GM19438 (cell line): ENCODE data around the gene KRTAP10-6.
"Not testable (repeated sequence)": the region's sequence is repeated elsewhere in the genome, so short reads cannot be mapped to it uniquely, and the experiment has no call there.

ENCODE experiments used
- ATAC-seq: cut with Tn5 transposase; IDR thresholded peaks from one replicate; pipeline ENCODE4 v1.9.1; 2021; ENCODE audit warnings: low read depth; ENCODE audit not compliant: unreplicated experiment

Gene KRTAP10-6

GRCh38 chr21:44579833-44580144 is 12.5 kb downstream of the KRTAP10-6 start:
- ATAC-seq: no peak

DNA sequence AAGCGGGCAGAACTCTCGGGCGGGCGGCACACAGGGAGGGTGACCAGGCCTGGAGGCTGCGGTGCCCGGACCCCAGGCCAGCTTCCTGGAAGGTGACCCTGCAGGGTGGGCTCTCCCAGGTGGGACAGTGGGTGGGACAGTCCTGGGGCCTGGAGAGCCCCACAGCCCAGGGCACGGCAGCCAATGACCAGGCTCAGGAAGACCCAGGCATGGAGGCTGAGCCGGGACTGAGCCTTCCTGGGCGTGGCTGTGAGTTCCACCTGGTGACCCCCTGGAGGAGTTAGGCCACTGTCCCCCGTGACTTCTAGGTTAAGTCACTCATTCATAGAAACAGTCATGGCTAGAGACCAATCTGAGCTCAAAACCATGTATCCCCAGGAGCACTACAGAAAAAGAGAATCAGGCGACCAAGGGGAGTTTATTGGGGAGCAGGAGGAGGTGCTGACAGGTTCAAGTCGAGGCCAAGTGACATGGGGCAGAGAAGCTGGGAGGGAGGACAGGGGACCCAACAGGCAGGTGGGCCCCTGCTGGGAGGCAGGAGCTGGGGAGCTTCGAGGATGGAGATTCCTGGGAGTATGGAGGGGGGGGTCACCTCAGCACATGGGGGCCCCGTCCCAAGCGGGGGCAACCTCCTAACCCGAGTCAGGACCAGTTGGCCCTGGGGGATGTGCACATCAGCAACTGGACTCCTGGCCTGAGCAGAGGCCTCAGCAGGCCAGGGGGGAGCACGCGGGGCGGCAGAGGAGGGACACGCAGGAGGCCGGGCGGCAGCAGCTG is 13.1 kb downstream of the KRTAP10-6 start:
- ATAC-seq: no peak

GRCh38 chr21:44578371-44579055 is 13.8 kb downstream of the KRTAP10-6 start:
- ATAC-seq: no peak

DNA sequence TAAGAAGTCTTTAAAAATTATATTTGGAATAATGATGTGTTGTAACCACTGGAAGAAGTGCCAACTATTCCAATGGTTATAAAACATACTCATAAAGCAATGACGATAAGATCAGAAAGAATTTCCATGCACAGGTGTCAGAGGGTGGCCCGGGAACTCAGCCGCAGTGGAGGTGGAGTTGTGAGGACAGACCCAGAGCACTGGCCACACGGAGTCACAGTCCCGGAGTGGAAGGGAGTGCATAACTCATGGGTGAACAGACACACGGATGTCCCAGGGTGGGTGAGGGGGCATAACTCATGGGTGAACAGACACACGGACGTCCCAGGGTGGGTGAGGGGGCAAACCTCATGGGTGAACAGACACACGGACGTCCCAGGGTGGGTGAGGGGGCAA is 16.3 kb downstream of the KRTAP10-6 start:
- ATAC-seq: no peak

DNA sequence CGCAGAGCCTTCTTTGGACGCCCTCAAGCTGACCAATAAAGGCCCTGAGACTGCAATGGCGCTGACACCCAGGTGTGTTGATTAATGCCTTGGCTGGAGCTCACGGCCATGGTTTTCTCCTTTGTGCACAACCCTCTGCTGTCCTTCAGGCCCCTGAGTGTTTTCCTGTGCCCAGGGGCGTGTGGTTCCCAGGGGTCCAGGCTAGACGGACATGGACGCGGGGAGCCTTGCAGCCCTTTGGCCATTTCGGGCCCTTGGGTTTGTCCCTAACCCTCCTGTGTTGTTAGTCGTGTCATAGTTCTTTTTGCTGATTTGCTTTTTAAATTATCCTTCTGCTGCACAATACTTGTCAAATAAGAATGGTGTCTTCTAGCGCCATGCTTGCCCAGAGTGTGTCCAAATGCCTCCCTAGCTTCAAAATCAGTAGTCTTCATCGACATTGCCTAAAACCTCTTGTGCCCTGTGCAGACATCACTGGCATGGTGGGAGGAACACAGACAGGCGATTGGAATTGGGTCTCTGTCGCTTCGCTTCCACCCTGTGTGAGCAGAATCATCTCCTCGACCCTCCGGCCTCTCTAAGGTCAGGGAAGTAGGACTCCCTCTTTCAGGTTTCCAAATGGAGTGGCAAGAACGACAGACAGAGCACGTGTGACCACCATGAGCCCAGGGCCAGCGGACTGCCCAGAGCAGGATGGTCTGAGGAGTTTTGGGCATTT is 16.8 kb downstream of the KRTAP10-6 start:
- no peak for ATAC-seq

DNA sequence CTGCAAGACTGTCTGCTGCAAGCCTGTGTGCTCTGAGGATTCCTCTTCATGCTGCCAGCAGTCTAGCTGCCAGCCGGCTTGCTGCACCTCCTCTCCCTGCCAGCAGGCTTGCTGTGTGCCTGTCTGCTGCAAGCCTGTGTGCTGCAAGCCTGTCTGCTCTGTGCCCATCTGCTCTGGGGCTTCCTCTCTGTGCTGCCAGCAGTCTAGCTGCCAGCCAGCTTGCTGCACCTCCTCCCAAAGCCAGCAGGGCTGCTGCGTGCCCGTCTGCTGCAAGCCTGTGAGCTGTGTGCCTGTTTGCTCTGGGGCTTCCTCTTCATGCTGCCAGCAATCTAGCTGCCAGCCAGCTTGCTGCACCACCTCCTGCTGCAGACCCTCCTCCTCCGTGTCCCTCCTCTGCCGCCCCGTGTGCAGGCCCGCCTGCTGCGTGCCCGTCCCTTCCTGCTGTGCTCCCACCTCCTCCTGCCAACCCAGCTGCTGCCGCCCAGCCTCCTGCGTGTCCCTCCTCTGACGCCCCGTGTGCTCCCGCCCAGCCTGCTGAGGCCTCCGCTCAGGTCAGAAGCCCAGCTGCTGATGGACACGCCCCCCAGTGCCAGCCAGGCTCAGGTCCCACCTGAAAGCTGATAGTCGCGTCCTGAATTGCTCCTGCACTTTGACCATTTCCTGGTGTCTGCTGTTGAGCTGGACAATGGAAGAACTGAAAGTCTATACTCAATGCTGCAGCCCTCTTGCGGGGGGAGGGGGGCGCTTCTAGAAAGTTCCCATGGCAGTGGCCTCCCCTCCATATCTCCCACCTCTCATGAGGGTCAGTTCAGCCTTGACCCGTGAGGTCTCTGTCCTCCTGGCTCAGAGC is 17.6 kb downstream of the KRTAP10-6 start:
- ATAC-seq: no peak

- not testable (repeated sequence) for ATAC-seq
Measured at GRCh38 chr21:44573630-44574456, 18.5 kb downstream of the KRTAP10-6 start, which contains the start of gene KRTAP10-4. KRTAP10-4 (plus strand) TSS chr21:44573729; CDS start chr21:44573759, 30 bp downstream.

- ATAC-seq: no peak
Measured at GRCh38 chr21:44572959-44573583, 19.2 kb downstream of the KRTAP10-6 start.

- no peak for ATAC-seq
Measured at GRCh38 chr21:44571844-44572782, 20.2 kb downstream of the KRTAP10-6 start.

DNA sequence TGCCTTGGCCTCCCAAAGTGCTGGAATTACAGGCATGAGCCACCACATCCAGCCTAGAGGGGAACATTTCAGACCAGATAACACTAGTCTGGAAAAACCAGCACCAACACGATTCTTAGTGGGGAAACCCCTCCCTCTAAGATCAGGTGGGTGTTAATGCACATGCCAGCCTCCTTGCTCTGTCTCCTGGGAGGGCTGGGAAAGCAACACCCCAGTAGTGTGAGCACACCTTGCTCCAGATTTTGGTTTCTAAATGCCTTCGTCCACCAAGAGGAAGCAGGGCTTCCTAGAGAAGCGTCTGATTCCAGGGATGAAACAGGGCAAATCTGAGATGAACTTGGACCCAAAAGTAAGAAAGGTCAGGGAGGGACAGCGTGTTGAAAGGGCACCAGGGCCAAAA is 21.0 kb downstream of the KRTAP10-6 start:
- no peak for ATAC-seq

GRCh38 chr21:44569861-44570517 is 22.3 kb downstream of the KRTAP10-6 start:
- ATAC-seq: no peak

- no peak for ATAC-seq
Measured at GRCh38 chr21:44568667-44569556, 23.4 kb downstream of the KRTAP10-6 start.

- no peak for ATAC-seq
Measured at GRCh38 chr21:44568261-44568660, 24.0 kb downstream of the KRTAP10-6 start.

DNA sequence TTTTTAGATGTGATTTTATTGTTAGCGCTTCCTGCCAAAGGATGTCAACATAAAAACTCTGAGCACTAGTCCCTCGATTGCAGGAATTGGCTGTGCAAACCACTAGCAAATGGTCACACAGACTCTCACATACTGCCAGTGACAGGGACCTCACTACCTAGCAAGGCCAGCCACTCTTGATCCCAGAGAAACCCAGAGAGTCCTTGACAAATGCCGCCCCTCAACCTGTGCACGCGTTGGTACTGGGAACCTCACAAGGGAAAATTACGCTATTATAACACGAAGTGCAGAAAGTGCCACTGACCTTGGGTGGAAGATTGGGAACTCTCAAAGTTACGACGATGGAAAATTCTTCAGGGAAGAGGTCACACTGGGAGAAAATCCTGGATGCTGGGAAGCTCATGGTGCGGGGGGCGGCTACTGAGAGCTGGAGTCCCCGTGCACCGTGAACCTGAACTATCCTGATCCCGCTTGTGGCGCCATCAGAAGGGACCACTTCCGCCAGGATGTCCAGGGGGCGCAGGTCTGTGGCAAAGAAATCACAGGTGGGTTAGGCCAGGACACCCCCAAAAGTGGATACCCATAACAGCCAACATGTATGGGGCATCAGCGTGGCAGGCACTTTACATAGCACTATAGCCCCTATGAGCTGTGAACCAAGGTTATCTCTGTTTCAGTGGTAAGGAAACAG is 24.7 kb downstream of the KRTAP10-6 start:
- ATAC-seq: no peak

DNA sequence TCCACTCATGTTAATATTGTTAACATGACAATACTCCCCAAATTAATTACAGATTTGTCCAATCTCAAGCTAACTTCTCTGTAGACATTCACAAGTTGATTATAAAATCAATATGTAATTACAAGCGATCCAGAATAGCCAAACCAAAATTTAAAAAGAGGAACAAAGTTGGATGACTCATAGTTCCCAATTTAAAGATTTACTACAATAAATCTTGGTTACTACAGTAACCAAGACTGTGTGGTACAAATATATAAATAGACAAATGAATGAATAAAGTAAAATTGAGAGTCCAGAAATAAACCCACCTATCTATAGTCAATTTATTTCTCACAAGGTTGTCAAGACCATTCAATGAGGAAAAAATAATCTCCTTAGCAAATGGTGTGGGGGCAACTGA is 25.9 kb downstream of the KRTAP10-6 start:
- no peak for ATAC-seq
